Gastrocnemius medialis (tissue), 4 donors: Measurements from ENCODE around the gene CATSPERZ.

Experiments
- CTCF ChIP-seq, 5 experiments: fragments of 450-650 bp in 3 of 5; fragments of 200-600 bp in 2 of 5; sonication (generic) in 2 of 5; IDR thresholded peaks in 4 of 5; conservative IDR thresholded peaks in 1 of 5; 1 replicate in 4 of 5; 2 replicates in 1 of 5; pipeline ENCODE4 v1.5.1; 2016 to 2019; ENCODE audit warnings: antibody characterized with exemption in 5 of 5, mild to moderate bottlenecking in 3 of 5, moderate library complexity in 3 of 5
- POLR2A ChIP-seq, 2 donors: fragments of 450-650 bp; IDR thresholded peaks; one replicate each; pipeline ENCODE4 v1.6.1; 2017; ENCODE audit warnings: antibody characterized with exemption in 2 of 2, mild to moderate bottlenecking in 2 of 2, moderate library complexity in 2 of 2

- TF ChIP-seq CTCF (IDR thresholded peaks at IDR 0.05 in 4 of 5, conservative IDR thresholded peaks at IDR 0.05 in 1 of 5) (peak; percentile 77 to 92 (median 88)), POLR2A (IDR thresholded peaks at IDR 0.05) (no peak)
These were observed 4.3 kb downstream of the CATSPERZ start for GRCh38 chr11:64304316-64305072.
